ENCODE measurements around the gene RAMP2.

RAMP2 gene

DNA sequence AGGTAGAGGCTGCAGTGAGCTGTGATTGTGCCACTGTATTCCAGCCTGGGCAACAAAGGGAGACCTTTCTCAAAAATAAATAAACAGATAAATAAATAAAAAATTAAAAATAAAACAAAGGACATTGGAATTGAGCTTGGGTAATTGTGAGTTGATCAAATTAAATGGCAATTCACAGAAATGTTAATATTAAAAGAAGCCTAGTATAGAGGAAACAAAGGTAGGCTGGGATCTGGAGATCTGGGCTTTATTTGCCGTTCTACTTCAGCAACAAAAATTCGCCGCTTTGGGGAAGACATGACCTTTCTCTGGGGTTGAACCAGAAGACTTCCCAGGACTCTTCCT, 11.9 kb downstream of the RAMP2 start:
- H2AFZ ChIP-seq, result peak overlapping the region; percentile 77
- H3K27me3 ChIP-seq (ENCODE audit: control insufficient read depth, insufficient read depth, low read length), result no peaks in the 10 kb centered on the region
- H3K4me2 ChIP-seq (ENCODE audit: low read length), result peak overlapping the region; percentile 88
- no peaks in the 10 kb centered on the region for H3K4me1 ChIP-seq
- H3K4me3 ChIP-seq (ENCODE audit: low read depth, low read length), result peak overlapping the region; percentile 97
- peak overlapping the region; percentile 40 for H3K27ac ChIP-seq
- H3K9me3 ChIP-seq (ENCODE audit: control insufficient read depth, low read length), result no peaks in the 10 kb centered on the region
- H3K9ac ChIP-seq, result no peak overlapping the region
- H3K79me2 ChIP-seq, result no peaks in the 10 kb centered on the region
- TF ChIP-seq, protein P1, sequence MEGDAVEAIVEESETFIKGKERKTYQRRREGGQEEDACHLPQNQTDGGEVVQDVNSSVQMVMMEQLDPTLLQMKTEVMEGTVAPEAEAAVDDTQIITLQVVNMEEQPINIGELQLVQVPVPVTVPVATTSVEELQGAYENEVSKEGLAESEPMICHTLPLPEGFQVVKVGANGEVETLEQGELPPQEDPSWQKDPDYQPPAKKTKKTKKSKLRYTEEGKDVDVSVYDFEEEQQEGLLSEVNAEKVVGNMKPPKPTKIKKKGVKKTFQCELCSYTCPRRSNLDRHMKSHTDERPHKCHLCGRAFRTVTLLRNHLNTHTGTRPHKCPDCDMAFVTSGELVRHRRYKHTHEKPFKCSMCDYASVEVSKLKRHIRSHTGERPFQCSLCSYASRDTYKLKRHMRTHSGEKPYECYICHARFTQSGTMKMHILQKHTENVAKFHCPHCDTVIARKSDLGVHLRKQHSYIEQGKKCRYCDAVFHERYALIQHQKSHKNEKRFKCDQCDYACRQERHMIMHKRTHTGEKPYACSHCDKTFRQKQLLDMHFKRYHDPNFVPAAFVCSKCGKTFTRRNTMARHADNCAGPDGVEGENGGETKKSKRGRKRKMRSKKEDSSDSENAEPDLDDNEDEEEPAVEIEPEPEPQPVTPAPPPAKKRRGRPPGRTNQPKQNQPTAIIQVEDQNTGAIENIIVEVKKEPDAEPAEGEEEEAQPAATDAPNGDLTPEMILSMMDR (IDR thresholded peaks at IDR 0.05), result no peak
- no peaks in the 10 kb centered on the region for H3K36me3 ChIP-seq (ENCODE audit: control insufficient read depth, insufficient read depth, low read length)

DNA sequence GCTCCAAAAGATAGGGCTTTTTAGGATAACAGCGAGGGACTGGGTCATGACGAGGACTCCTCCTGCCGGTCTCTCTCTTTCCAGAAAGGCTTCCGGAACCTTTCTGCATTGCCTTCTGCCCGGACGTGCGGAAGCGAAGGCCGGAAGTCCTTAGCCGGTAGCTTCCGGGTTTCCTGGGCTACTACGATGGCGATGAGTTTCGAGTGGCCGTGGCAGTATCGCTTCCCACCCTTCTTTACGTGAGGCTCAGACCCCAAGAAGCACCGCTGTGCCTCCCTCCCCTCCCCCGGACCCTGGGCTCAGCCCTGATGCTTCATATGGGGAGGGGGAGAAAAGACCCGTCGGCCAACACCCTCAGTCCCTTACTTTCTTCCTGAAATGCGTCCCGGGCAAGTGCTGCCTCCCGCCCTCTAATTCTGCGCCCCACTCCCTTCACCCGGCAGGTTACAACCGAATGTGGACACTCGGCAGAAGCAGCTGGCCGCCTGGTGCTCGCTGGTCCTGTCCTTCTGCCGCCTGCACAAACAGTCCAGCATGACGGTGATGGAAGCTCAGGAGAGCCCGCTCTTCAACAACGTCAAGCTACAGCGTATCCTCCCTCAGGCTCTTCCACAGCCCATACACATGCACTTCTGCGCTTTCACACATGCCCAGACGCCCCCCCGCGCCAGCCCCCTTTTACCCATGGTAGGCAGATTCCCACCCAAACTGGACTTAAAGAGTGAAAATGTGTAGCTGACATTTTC, 12.4 kb downstream of the RAMP2 start, which contains the start of gene VPS25:
Gene VPS25 (plus strand): TSS at position 160 of the 746 bp plus-strand sequence. CDS start 27 bp downstream, at position 187.
- Histone ChIP-seq H3K36me3 (ENCODE audit: control insufficient read depth, insufficient read depth, low read length) (no peaks in the 10 kb centered on the region), H2AFZ (peak within 1 kb of the TSS; percentile 77), H3K9me3 (ENCODE audit: control insufficient read depth, low read length) (no peaks in the 10 kb centered on the region), H3K4me2 (ENCODE audit: low read length) (peak within 1 kb of the TSS; percentile 88), H3K27me3 (ENCODE audit: control insufficient read depth, insufficient read depth, low read length) (no peaks in the 10 kb centered on the region), H3K9ac (peak within 1 kb of the TSS; percentile 15), H3K79me2 (no peaks in the 10 kb centered on the region), H3K27ac (peak within 1 kb of the TSS; percentile 40), H3K4me1 (no peaks in the 10 kb centered on the region), H3K4me3 (ENCODE audit: low read depth, low read length) (peak within 1 kb of the TSS; percentile 97)
- TF ChIP-seq, protein P1 (IDR thresholded peaks at IDR 0.05), result no peak

DNA sequence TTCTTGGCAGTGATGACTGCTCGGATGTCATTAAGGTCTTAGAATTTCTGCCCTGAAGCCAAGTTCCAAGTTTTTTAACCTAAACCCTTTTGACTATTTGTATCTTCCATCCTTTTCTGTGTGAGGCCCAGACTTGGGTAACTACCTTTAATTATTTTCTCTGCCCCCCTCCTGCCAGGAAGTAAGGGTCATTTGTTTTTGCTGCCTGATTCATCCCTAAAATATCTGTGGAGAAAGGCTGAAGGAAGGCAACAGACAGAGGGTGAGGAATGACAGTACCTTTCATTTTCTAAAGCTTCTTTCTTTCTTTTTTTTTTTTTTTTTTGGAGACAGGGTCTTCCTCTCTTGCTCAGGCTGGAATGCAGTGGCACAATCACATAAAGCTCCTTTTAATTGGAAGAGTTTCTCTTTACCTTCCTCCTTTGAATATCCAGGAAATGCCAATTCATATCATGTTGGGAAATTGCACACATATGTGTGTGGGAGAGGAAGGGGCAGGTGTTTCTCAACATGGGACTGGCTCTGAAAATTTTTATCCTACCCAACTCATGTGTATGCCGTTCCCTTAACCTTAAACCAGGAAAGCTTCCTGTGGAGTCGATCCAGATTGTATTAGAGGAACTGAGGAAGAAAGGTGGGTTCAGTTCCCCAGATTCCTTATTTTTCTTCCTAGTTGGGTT, 13.2 kb downstream of the RAMP2 start:
- Histone ChIP-seq H2AFZ (peak overlapping the region; percentile 77), H3K79me2 (no peaks in the 10 kb centered on the region), H3K4me2 (ENCODE audit: low read length) (peak overlapping the region; percentile 88), H3K4me3 (ENCODE audit: low read depth, low read length) (peak overlapping the region; percentile 97), H3K4me1 (no peaks in the 10 kb centered on the region), H3K27ac (no peak overlapping the region), H3K27me3 (ENCODE audit: control insufficient read depth, insufficient read depth, low read length) (no peaks in the 10 kb centered on the region), H3K9me3 (ENCODE audit: control insufficient read depth, low read length) (no peaks in the 10 kb centered on the region), H3K9ac (no peak overlapping the region), H3K36me3 (ENCODE audit: control insufficient read depth, insufficient read depth, low read length) (no peaks in the 10 kb centered on the region)
- TF ChIP-seq, protein P1 (IDR thresholded peaks at IDR 0.05), result no peak

DNA sequence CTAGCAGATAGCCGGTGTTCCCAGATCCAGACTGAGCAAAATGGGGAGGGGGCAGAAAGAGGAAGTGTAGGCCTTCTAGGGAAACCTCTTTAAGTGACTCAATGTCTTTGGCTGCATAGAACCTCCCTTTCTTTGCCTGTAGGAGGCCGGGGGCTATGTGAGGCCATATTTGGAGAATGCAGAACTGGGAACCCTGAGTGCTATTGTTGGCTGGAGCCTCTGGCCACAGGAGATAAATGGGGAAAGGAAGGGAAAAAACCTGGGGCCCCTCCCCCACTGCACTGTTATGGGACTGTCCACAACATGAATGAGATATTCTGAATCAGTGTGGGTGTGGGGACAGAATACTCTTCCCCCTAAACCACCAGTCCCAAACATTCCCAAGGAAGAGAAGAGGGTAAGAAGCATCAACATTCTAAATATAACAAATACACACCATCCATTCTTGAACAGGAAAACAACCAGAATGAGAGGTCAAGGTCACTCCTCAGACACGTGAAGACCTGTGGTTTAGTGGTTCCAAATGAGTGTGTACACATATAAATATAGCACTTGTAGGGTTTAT, 14.6 kb downstream of the RAMP2 start:
- Histone ChIP-seq H3K9me3 (ENCODE audit: control insufficient read depth, low read length) (no peaks in the 10 kb centered on the region), H2AFZ (no peak overlapping the region), H3K4me3 (ENCODE audit: low read depth, low read length) (no peak overlapping the region), H3K4me1 (no peaks in the 10 kb centered on the region), H3K27ac (no peak overlapping the region), H3K27me3 (ENCODE audit: control insufficient read depth, insufficient read depth, low read length) (no peaks in the 10 kb centered on the region), H3K9ac (no peak overlapping the region), H3K4me2 (ENCODE audit: low read length) (no peak overlapping the region), H3K36me3 (ENCODE audit: control insufficient read depth, insufficient read depth, low read length) (no peaks in the 10 kb centered on the region), H3K79me2 (no peaks in the 10 kb centered on the region)
- TF ChIP-seq, protein P1 (IDR thresholded peaks at IDR 0.05), result no peak
